Measurements from ENCODE around the gene TRIM15.

DNA sequence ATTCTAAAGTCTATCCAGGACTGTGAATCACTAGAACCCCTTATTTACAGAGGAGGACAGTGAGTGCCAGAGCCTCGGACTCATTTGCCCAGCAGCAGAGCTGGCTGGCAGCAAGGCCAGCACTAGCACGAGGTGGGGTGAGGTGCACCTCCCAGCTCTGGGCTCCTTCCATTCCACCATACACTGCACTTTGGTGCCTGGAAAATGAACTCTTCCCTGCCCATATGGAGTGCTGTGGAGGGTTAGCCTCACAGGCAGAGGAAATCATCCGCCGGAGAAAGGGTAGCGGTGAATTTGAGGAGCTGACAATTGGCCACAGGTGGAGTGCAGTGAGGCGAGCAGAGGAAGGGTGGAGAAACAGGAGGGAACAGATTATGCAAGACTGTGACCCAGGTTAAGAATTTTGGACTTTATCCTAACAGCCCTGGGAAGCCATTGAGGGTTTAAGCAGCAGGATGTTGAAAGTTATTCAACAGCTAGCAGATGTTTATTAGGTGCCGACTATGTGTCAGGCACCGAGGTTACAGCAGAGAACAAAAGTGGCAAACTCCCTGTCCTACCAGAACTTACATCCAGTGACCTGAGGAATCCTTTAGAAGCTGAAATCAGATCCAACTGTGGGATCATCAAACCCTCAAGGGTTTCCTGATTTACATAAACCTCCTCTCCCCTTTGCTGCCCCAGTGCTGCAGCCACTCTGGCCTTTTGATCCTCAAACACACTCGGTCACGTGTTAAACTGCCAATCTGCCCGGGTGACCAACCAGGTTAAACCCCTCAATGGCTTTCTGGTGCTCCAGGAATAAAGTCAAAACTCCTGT lies 43.7 kb downstream of the TRIM15 start:
- TF ChIP-seq, protein P1, sequence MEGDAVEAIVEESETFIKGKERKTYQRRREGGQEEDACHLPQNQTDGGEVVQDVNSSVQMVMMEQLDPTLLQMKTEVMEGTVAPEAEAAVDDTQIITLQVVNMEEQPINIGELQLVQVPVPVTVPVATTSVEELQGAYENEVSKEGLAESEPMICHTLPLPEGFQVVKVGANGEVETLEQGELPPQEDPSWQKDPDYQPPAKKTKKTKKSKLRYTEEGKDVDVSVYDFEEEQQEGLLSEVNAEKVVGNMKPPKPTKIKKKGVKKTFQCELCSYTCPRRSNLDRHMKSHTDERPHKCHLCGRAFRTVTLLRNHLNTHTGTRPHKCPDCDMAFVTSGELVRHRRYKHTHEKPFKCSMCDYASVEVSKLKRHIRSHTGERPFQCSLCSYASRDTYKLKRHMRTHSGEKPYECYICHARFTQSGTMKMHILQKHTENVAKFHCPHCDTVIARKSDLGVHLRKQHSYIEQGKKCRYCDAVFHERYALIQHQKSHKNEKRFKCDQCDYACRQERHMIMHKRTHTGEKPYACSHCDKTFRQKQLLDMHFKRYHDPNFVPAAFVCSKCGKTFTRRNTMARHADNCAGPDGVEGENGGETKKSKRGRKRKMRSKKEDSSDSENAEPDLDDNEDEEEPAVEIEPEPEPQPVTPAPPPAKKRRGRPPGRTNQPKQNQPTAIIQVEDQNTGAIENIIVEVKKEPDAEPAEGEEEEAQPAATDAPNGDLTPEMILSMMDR (conservative IDR thresholded peaks at IDR 0.05; ENCODE audit: low read depth, low read length) = no peak
- TF ChIP-seq, protein P2, sequence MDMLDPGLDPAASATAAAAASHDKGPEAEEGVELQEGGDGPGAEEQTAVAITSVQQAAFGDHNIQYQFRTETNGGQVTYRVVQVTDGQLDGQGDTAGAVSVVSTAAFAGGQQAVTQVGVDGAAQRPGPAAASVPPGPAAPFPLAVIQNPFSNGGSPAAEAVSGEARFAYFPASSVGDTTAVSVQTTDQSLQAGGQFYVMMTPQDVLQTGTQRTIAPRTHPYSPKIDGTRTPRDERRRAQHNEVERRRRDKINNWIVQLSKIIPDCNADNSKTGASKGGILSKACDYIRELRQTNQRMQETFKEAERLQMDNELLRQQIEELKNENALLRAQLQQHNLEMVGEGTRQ (IDR thresholded peaks at IDR 0.05; ENCODE audit: low read depth, low read length) = no peak
- no peak for TF ChIP-seq POLR2A (IDR thresholded peaks at IDR 0.05; ENCODE audit: low read depth, low read length)
